IMR-90 (cell line): ENCODE results near the gene EMID1. TPM values are rescaled to one million over a fixed set of nuclear protein-coding genes. Genes with fewer than 3 reads are reported as not detected.

Experiments used
- ATAC-seq: fragments of 200-7000 bp; cut with Tn5 transposase; 2 replicates; pipeline ENCODE4 v1.9.1; 2020; ENCODE audit warnings: low read depth, mild to moderate bottlenecking, moderate library complexity
- BruUV-seq: library from RNA; stranded (reverse); fragments of 400-500 nt; replicated peaks from 2 replicates; lab custom pipeline; 2021; lab: Mats Ljungman, UMichigan
- CTCF ChIA-PET: fragments of 300-600 bp; formaldehyde crosslinking; extraction: SDS; loops from one replicate; lab custom pipeline; 2021; ENCODE audit warnings: antibody characterized with exemption; lab: Yijun Ruan, JAX
- POLR2A ChIA-PET: fragments of 300-600 bp; sonication (Branson Sonifier 250); formaldehyde crosslinking; loops from one replicate; lab custom pipeline; 2022; ENCODE audit warnings: antibody characterized with exemption; ENCODE audit not compliant: unreplicated experiment; lab: Charles Lee
- DNase-seq: peaks from one replicate; pipeline ENCODE4 v3.0.0; 2013
- H2AFZ ChIP-seq: replicated peaks from 2 replicates; pipeline ENCODE3; 2013; ENCODE audit warnings: low read length, mild to moderate bottlenecking; ENCODE audit not compliant: poor library complexity
- H2AK5ac ChIP-seq: 2 replicates; pipeline ENCODE4 v1.6.1; 2013; ENCODE audit warnings: low read depth, low read length, inconsistent platforms
- H2AK9ac ChIP-seq: replicated peaks from 2 replicates; pipeline ENCODE3; 2013; ENCODE audit warnings: mild to moderate bottlenecking, low read depth, low read length, moderate library complexity; ENCODE audit not compliant: poor library complexity
- H2BK120ac ChIP-seq: 2 replicates; pipeline ENCODE4 v1.6.1; 2013; ENCODE audit warnings: low read depth, low read length, inconsistent platforms
- H2BK15ac ChIP-seq: 3 replicates; pipeline ENCODE4 v1.6.1; 2013; ENCODE audit warnings: low read depth, low read length, inconsistent platforms
- H2BK20ac ChIP-seq: 2 replicates; pipeline ENCODE4 v1.6.1; 2013; ENCODE audit warnings: low read depth, mild to moderate bottlenecking, inconsistent platforms, low read length, moderate library complexity
- H2BK5ac ChIP-seq: 2 replicates; pipeline ENCODE4 v1.6.1; 2013; ENCODE audit warnings: mild to moderate bottlenecking, low read depth, low read length, inconsistent platforms; ENCODE audit not compliant: poor library complexity, severe bottlenecking
- H3K14ac ChIP-seq: replicated peaks from 2 replicates; pipeline ENCODE4 v1.6.1; 2013; ENCODE audit warnings: low read depth, low read length, inconsistent platforms
- H3K18ac ChIP-seq: 2 replicates; pipeline ENCODE4 v1.6.1; 2013; ENCODE audit warnings: low read depth, low read length, control low read depth
- H3K23ac ChIP-seq: 2 replicates; pipeline ENCODE4 v1.6.1; 2013; ENCODE audit warnings: low read depth, low read length, inconsistent platforms
- H3K27ac ChIP-seq: 2 replicates; pipeline ENCODE4 v1.5.1; 2013; ENCODE audit warnings: mild to moderate bottlenecking, control low read depth, low read length; ENCODE audit not compliant: insufficient read depth
- H3K27me3 ChIP-seq: 2 replicates; pipeline ENCODE4 v1.6.1; 2013; ENCODE audit warnings: low read length; ENCODE audit not compliant: control insufficient read depth, insufficient read depth
- H3K36me3 ChIP-seq: 2 replicates; pipeline ENCODE4 v1.6.1; 2013; ENCODE audit warnings: low read length, mixed read lengths; ENCODE audit not compliant: control insufficient read depth, insufficient read depth
- H3K4ac ChIP-seq: 2 replicates; pipeline ENCODE4 v1.6.1; 2013; ENCODE audit warnings: low read depth, low read length, inconsistent platforms
- H3K4me1 ChIP-seq: 2 replicates; pipeline ENCODE4 v1.6.1; 2013; ENCODE audit warnings: low read length, mixed read lengths; ENCODE audit not compliant: control insufficient read depth, insufficient read depth
- H3K4me2 ChIP-seq: 2 replicates; pipeline ENCODE4 v1.6.1; 2013; ENCODE audit warnings: low read depth, mild to moderate bottlenecking, control low read depth, low read length, moderate library complexity
- H3K4me3 ChIP-seq: 2 replicates; pipeline ENCODE4 v1.5.1; 2013; ENCODE audit warnings: low read depth, mild to moderate bottlenecking, control low read depth, low read length, moderate library complexity; ENCODE audit not compliant: insufficient read depth
- H3K56ac ChIP-seq: 2 replicates; pipeline ENCODE4 v1.6.1; 2013; ENCODE audit warnings: low read length, inconsistent platforms; ENCODE audit not compliant: insufficient read depth; ENCODE audit errors: extremely low read depth
- H3K79me1 ChIP-seq, 2 experiments: 2 replicates each; pipeline ENCODE4 v1.6.1; 2013; ENCODE audit warnings: low read length in 2 of 2, inconsistent platforms in 1 of 2, low read depth in 1 of 2
- H3K9ac ChIP-seq: 2 replicates; pipeline ENCODE4 v1.6.1; 2013; ENCODE audit warnings: low read depth, low read length, control low read depth
- H3K9me1 ChIP-seq: 2 replicates; pipeline ENCODE4 v1.6.1; 2013; ENCODE audit warnings: low read length, inconsistent platforms; ENCODE audit not compliant: insufficient read depth
- H3K9me3 ChIP-seq: 2 replicates; pipeline ENCODE4 v1.6.1; 2013; ENCODE audit warnings: low read length; ENCODE audit not compliant: control insufficient read depth, insufficient read depth
- H4K20me1 ChIP-seq: 2 replicates; pipeline ENCODE4 v1.6.1; 2013; ENCODE audit warnings: low read length, inconsistent platforms; ENCODE audit not compliant: insufficient read depth
- H4K5ac ChIP-seq: 2 replicates; pipeline ENCODE4 v1.6.1; 2013; ENCODE audit warnings: mild to moderate bottlenecking, low read depth, low read length, control low read depth
- H4K8ac ChIP-seq, 2 experiments: 2 replicates each; pipeline ENCODE4 v1.6.1; 2013; ENCODE audit warnings: low read depth in 2 of 2, low read length in 2 of 2, control low read depth in 1 of 2, inconsistent platforms in 1 of 2
- H4K91ac ChIP-seq: 2 replicates; pipeline ENCODE4 v1.6.1; 2013; ENCODE audit warnings: low read depth, low read length, inconsistent platforms; ENCODE audit not compliant: insufficient read depth
- BHLHE40 ChIP-seq: fragments of 150-350 bp; IDR thresholded peaks from 2 replicates; pipeline ENCODE4 v1.6.1; 2016; ENCODE audit warnings: mild to moderate bottlenecking, low read depth, low read length
- CEBPB ChIP-seq: IDR thresholded peaks from 2 replicates; pipeline ENCODE4 v1.6.1; 2012; ENCODE audit warnings: low read depth, low read length, improper control_type of control experiment
- CHD1 ChIP-seq: IDR thresholded peaks from 2 replicates; pipeline ENCODE4 v1.6.1; 2012; ENCODE audit warnings: low read depth, low read length, improper control_type of control experiment
- CTCF ChIP-seq: conservative IDR thresholded peaks from 2 replicates; pipeline ENCODE4 v1.5.1; 2012; ENCODE audit warnings: mild to moderate bottlenecking, low read depth, low read length, improper control_type of control experiment
- ELK1 ChIP-seq: fragments of 150-350 bp; IDR thresholded peaks from 2 replicates; pipeline ENCODE4 v1.6.1; 2016; ENCODE audit warnings: low read depth, mild to moderate bottlenecking, low read length, moderate library complexity, borderline replicate concordance
- FOS ChIP-seq: fragments of 150-350 bp; IDR thresholded peaks from 2 replicates; pipeline ENCODE4 v1.6.1; 2016; ENCODE audit warnings: low read depth, low read length
- MAFK ChIP-seq: IDR thresholded peaks from 2 replicates; pipeline ENCODE4 v1.6.1; 2012; ENCODE audit warnings: low read depth, low read length, improper control_type of control experiment
- MAZ ChIP-seq: IDR thresholded peaks from 2 replicates; pipeline ENCODE4 v1.6.1; 2012; ENCODE audit warnings: low read depth, mild to moderate bottlenecking, low read length, improper control_type of control experiment, moderate library complexity, borderline replicate concordance
- MXI1 ChIP-seq: IDR thresholded peaks from 2 replicates; pipeline ENCODE4 v1.6.1; 2012; ENCODE audit warnings: low read depth, mild to moderate bottlenecking, low read length, moderate library complexity, borderline replicate concordance
- NFE2L2 ChIP-seq: fragments of 150-350 bp; IDR thresholded peaks from 2 replicates; pipeline ENCODE4 v1.6.1; 2016; ENCODE audit warnings: low read depth, mild to moderate bottlenecking, low read length
- POLR2A ChIP-seq: IDR thresholded peaks from 2 replicates; pipeline ENCODE4 v1.6.1; 2012; ENCODE audit warnings: mild to moderate bottlenecking, low read depth, low read length
- RAD21 ChIP-seq: IDR thresholded peaks from 2 replicates; pipeline ENCODE4 v1.6.1; 2012; ENCODE audit warnings: low read length, improper control_type of control experiment
- RCOR1 ChIP-seq: IDR thresholded peaks from 2 replicates; pipeline ENCODE4 v1.6.1; 2012; ENCODE audit warnings: mild to moderate bottlenecking, low read length, improper control_type of control experiment; ENCODE audit not compliant: insufficient replicate concordance
- RFX5 ChIP-seq: IDR thresholded peaks from 2 replicates; pipeline ENCODE4 v1.8.0; 2012; ENCODE audit warnings: low read depth, mild to moderate bottlenecking, low read length, moderate library complexity
- SMC3 ChIP-seq: fragments of 150-350 bp; IDR thresholded peaks from 2 replicates; pipeline ENCODE4 v1.6.1; 2016; ENCODE audit warnings: low read depth, mild to moderate bottlenecking, antibody characterized with exemption, low read length, moderate library complexity
- USF2 ChIP-seq: fragments of 150-350 bp; IDR thresholded peaks from 2 replicates; pipeline ENCODE4 v1.6.1; 2017; ENCODE audit warnings: mild to moderate bottlenecking, antibody characterized with exemption, low read length, low read depth
- WGBS, 2 experiments: methylation state at CpG; one replicate each; pipeline versions ENCODE4 v1.1.5 to v1.1.7; 2013; ENCODE audit warnings: missing lambda C conversion rate in 2 of 2; ENCODE audit not compliant: insufficient read length in 1 of 2; ENCODE audit errors: extremely low coverage in 2 of 2; 5-methylcytosine and 5-hydroxymethylcytosine counted together
- dilution Hi-C: fragments of 300-500 bp; cut with HindIII; formaldehyde crosslinking; loops from one replicate; pipeline ENCODE4 v1.14.3; 2018; ENCODE audit warnings: low sequenced_read_pairs; ENCODE audit not compliant: unreplicated experiment
- in situ Hi-C: fragments of 300-500 bp; cut with MboI; formaldehyde crosslinking; loops from 3 replicates; pipeline ENCODE4 v1.14.3; 2019; ENCODE audit warnings: low sequenced_read_pairs, inconsistent platforms, mixed read lengths
- intact Hi-C: fragments of 100-400 bp; cut with micrococcal nuclease; formaldehyde crosslinking; loops from 2 replicates; pipeline ENCODE4 v1.10.0; 2022
- polyA plus RNA-seq, 3 experiments: library from polyadenylated mRNA; depleted of rRNA; stranded (reverse); fragments of >200 nt; gene quantifications; 2 replicates each; pipeline ENCODE4 v1.2.3, GENCODE V29; 2012; ENCODE audit warnings: low replicate concordance in 1 of 3
- total RNA-seq: library from RNA; depleted of rRNA; stranded (reverse); fragments of >200 nt; gene quantifications from 2 replicates; pipeline ENCODE4 v1.2.3, GENCODE V29; 2012

The EMID1 gene
- total and polyA plus RNA-seq, 2 of the 4 experiments (the other 2 are of a cell fraction), result 0.54 to 1.3 TPM

- Histone ChIP-seq H3K4me1 (no peaks in the 10 kb centered on the region), H3K56ac (no peak overlapping the region), H3K23ac (no peak overlapping the region), H3K9ac (no peak overlapping the region), H2AK5ac (no peak overlapping the region), H3K18ac (no peak overlapping the region), H2BK20ac (no peak overlapping the region), H3K4ac (no peak overlapping the region), H3K9me1 (0 out of 2 replicates have a peak, but pooled peaks cover 2% of the 10 kb centered on the region), H3K9me3 (no peaks in the 10 kb centered on the region), H2BK120ac (no peak overlapping the region), H3K4me3 (no peak overlapping the region), H3K14ac (no peak overlapping the region), H4K91ac (no peak overlapping the region), H4K20me1 (no peaks in the 10 kb centered on the region), H2BK15ac (no peak overlapping the region), H3K4me2 (no peak overlapping the region), H4K8ac (no peak overlapping the region), H3K36me3 (peaks cover 9% of the 10 kb centered on the region), H4K5ac (no peak overlapping the region), H2BK5ac (no peak overlapping the region), H2AFZ (no peak overlapping the region), H2AK9ac (no peak overlapping the region), H3K79me1 (no peaks in the 10 kb centered on the region), H3K27me3 (no peaks in the 10 kb centered on the region; the same call in 1 of the 2 replicates), H3K27ac (no peak overlapping the region)
- ChIA-PET CTCF (no interaction called here), POLR2A (interaction anchor here (0.5 kb wide), 1 partner anchor 637 kb away, joined by 3 read pairs; no protein-coding TSS in a partner anchor)
- TF ChIP-seq POLR2A, result no peak
- TF ChIP-seq RAD21, result no peak
- TF ChIP-seq USF2, result no peak
- no peak for TF ChIP-seq FOS
- TF ChIP-seq CHD1, result no peak
- no peak for TF ChIP-seq ELK1
- TF ChIP-seq CEBPB, result no peak
- no peak for TF ChIP-seq MAFK
- no peak for TF ChIP-seq NFE2L2
- no peak for TF ChIP-seq CTCF
- no peak for TF ChIP-seq RCOR1
- TF ChIP-seq SMC3, result no peak
- TF ChIP-seq RFX5, result no peak
- TF ChIP-seq MXI1, result no peak
- TF ChIP-seq MAZ, result no peak
- TF ChIP-seq BHLHE40, result no peak
- intact Hi-C loops, result no loop called here
- BruUV-seq, result no TSS peak
- no peak for DNase-seq
- no CpG with 5 or more reads among the region's 8 CpGs for WGBS, 2 experiments
- in situ Hi-C loops, result no loop called here
- no peak for ATAC-seq
- dilution Hi-C loops, result no loop called here
Observed at GRCh38 chr22:29256606-29257325, 51.1 kb downstream of the EMID1 start.
